Keratinocyte (primary cell): ENCODE data around the gene D2HGDH. TPM values are rescaled to one million over a fixed set of nuclear protein-coding genes. Genes with fewer than 3 reads are reported as not detected.
"Not testable (repeated sequence)": the region's sequence is repeated elsewhere in the genome, so short reads cannot be mapped to it uniquely, and the experiment has no call there.

Experiments
- DNase-seq: peaks from one replicate; pipeline ENCODE4 v3.0.0-alpha.2; 2011; ENCODE audit warnings: low read depth, missing footprints, low spot score
- FAIRE-seq: peaks from 2 replicates; lab custom pipeline; 2011; peaks lifted over from hg19 to GRCh38; lab: Jason Lieb, UNC
- H2AFZ ChIP-seq: 2 replicates; pipeline ENCODE4 v1.6.0; 2012; ENCODE audit warnings: low read length, control low read depth, inconsistent platforms; ENCODE audit not compliant: control insufficient read depth
- H3K27ac ChIP-seq: 2 replicates; pipeline ENCODE4 v1.5.1; 2011; ENCODE audit warnings: low read length; ENCODE audit not compliant: control insufficient read depth, insufficient read depth
- H3K27me3 ChIP-seq: 3 replicates; pipeline ENCODE4 v1.6.0; 2011; ENCODE audit warnings: low read length; ENCODE audit not compliant: control insufficient read depth, insufficient read depth; ENCODE audit errors: extremely low read depth
- H3K36me3 ChIP-seq, 2 experiments: 2 replicates in 1 of 2; 3 replicates in 1 of 2; pipeline ENCODE4 v1.5.1; 2011; ENCODE audit warnings: low read length in 2 of 2, mild to moderate bottlenecking in 1 of 2; ENCODE audit not compliant: control insufficient read depth in 2 of 2, insufficient read depth in 2 of 2; ENCODE audit errors: extremely low read depth in 1 of 2
- H3K4me1 ChIP-seq: 3 replicates; pipeline ENCODE4 v1.5.1; 2011; ENCODE audit warnings: low read length; ENCODE audit not compliant: control insufficient read depth, insufficient read depth; ENCODE audit errors: extremely low read depth
- H3K4me2 ChIP-seq: 3 replicates; pipeline ENCODE4 v1.6.0; 2011; ENCODE audit warnings: low read depth, low read length; ENCODE audit not compliant: control insufficient read depth, insufficient read depth; ENCODE audit errors: extremely low read depth
- H3K4me3 ChIP-seq, 3 experiments: fragments of 200-600 bp in 1 of 3; sonication (generic) in 1 of 3; 2 replicates in 2 of 3; 3 replicates in 1 of 3; pipeline ENCODE4 v1.5.1; 2011 to 2016; ENCODE audit warnings: low read length in 3 of 3, mild to moderate bottlenecking in 3 of 3, control low read depth in 2 of 3, inconsistent platforms in 1 of 3, low read depth in 1 of 3, mixed read lengths in 1 of 3, mixed run types in 1 of 3, moderate library complexity in 1 of 3; ENCODE audit not compliant: control insufficient read depth in 2 of 3, insufficient read depth in 2 of 3; ENCODE audit errors: extremely low read depth in 1 of 3
- H3K79me2 ChIP-seq: 2 replicates; pipeline ENCODE4 v1.6.0; 2012; ENCODE audit warnings: low read length; ENCODE audit not compliant: control insufficient read depth, insufficient read depth
- H3K9ac ChIP-seq: 3 replicates; pipeline ENCODE4 v1.6.0; 2011; ENCODE audit warnings: low read length; ENCODE audit not compliant: control insufficient read depth, insufficient read depth; ENCODE audit errors: extremely low read depth
- H3K9me1 ChIP-seq: 3 replicates; pipeline ENCODE4 v1.6.0; 2011; ENCODE audit warnings: low read length; ENCODE audit not compliant: control insufficient read depth, insufficient read depth; ENCODE audit errors: extremely low read depth
- H3K9me3 ChIP-seq: 2 replicates; pipeline ENCODE4 v1.5.1; 2012; ENCODE audit warnings: low read depth, low read length; ENCODE audit not compliant: control insufficient read depth
- H4K20me1 ChIP-seq: 3 replicates; pipeline ENCODE4 v1.6.0; 2011; ENCODE audit warnings: low read length; ENCODE audit not compliant: control insufficient read depth, insufficient read depth; ENCODE audit errors: extremely low read depth
- EZH2 ChIP-seq: IDR thresholded peaks from one replicate; pipeline ENCODE4 v1.6.1; 2012; ENCODE audit warnings: inconsistent platforms, mild to moderate bottlenecking, low read length, moderate library complexity
- dilution Hi-C: fragments of 300-500 bp; cut with MboI; formaldehyde crosslinking; loops from one replicate; pipeline ENCODE4 v1.7.0; 2020; ENCODE audit warnings: low sequenced_read_pairs; ENCODE audit not compliant: extremely low pct_ligation_motif_present
- polyA plus RNA-seq, 5 experiments: library from polyadenylated mRNA; depleted of rRNA in 3 of 5; stranded (reverse) in 3 of 5; stranded (forward) in 1 of 5; unstranded in 1 of 5; fragments of >200 nt; gene quantifications; 1 replicate in 1 of 5; 2 replicates in 3 of 5; 3 replicates in 1 of 5; pipeline versions ENCODE4 v1.2.1 to v1.2.3, GENCODE V29; 2011 to 2012; ENCODE audit warnings: missing spikeins in 2 of 5, low read depth in 1 of 5, low replicate concordance in 1 of 5
- TF ChIP-seq, protein P1 (sequence below), 3 experiments: IDR thresholded peaks in 1 of 3; conservative IDR thresholded peaks in 1 of 3; optimal IDR thresholded peaks in 1 of 3; 2 replicates in 2 of 3; 3 replicates in 1 of 3; pipeline versions ENCODE3 to v1.5.1; 2011; ENCODE audit warnings: low read length in 3 of 3, mild to moderate bottlenecking in 3 of 3, moderate library complexity in 2 of 3, control low read depth in 1 of 3, inconsistent platforms in 1 of 3; ENCODE audit not compliant: insufficient read depth in 2 of 3; ENCODE audit errors: extremely low read depth in 1 of 3

D2HGDH gene
- polyA plus RNA-seq, 1 donor (not counting 4 experiments of a cell fraction or from before 2014, with no cell fraction given): 5.4 TPM

DNA sequence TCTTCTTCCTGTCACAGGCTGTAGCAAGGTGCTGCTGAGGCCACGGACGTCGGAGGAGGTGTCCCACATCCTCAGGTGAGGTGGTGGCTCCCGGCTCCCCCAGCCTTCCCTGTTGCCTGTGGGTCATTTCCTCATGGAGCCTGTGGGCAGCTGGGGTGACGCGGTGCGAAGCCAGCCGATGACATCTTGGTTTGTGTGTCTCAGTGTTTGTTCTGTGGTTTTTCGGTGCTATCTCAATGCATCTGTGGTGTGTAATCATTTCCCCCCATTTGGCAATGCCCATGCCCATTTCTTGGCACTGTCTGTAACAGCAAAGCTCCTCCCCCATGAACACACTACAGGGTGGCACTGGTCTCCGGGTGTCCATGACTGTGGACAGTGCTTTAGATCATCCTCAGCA is 6.6 kb downstream of the D2HGDH start:
- no peak overlapping the region for H3K4me2 ChIP-seq
- H3K27me3 ChIP-seq: no peaks in the 10 kb centered on the region
- no peak overlapping the region for H3K9ac ChIP-seq
- no peaks in the 10 kb centered on the region for H3K9me1 ChIP-seq
- no peak for DNase-seq
- no peaks in the 10 kb centered on the region for H3K9me3 ChIP-seq
- TF ChIP-seq EZH2: no peak
- TF ChIP-seq, protein P1, sequence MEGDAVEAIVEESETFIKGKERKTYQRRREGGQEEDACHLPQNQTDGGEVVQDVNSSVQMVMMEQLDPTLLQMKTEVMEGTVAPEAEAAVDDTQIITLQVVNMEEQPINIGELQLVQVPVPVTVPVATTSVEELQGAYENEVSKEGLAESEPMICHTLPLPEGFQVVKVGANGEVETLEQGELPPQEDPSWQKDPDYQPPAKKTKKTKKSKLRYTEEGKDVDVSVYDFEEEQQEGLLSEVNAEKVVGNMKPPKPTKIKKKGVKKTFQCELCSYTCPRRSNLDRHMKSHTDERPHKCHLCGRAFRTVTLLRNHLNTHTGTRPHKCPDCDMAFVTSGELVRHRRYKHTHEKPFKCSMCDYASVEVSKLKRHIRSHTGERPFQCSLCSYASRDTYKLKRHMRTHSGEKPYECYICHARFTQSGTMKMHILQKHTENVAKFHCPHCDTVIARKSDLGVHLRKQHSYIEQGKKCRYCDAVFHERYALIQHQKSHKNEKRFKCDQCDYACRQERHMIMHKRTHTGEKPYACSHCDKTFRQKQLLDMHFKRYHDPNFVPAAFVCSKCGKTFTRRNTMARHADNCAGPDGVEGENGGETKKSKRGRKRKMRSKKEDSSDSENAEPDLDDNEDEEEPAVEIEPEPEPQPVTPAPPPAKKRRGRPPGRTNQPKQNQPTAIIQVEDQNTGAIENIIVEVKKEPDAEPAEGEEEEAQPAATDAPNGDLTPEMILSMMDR (optimal IDR thresholded peaks at IDR 0.05 in 1 of 3, IDR thresholded peaks at IDR 0.05 in 1 of 3, conservative IDR thresholded peaks at IDR 0.05 in 1 of 3; ENCODE audit: extremely low read depth in 1 of 3, insufficient read depth in 2 of 3, low read length in 3 of 3): no peak
- H3K4me1 ChIP-seq: peaks cover 7% of the 10 kb centered on the region
- no peak overlapping the region for H3K4me3 ChIP-seq
- H4K20me1 ChIP-seq: peaks cover 4% of the 10 kb centered on the region
- no peaks in the 10 kb centered on the region for H3K79me2 ChIP-seq
- dilution Hi-C loops: no loop called here
- H3K27ac ChIP-seq: no peak overlapping the region
- peaks cover 0 to 10% of the 10 kb centered on the region in 2 experiments for H3K36me3 ChIP-seq
- FAIRE-seq: no peak
- H2AFZ ChIP-seq: no peak overlapping the region

GRCh38 chr2:241742320-241742939 is 8.0 kb downstream of the D2HGDH start:
- H3K9me1 ChIP-seq: no peaks in the 10 kb centered on the region
- H3K4me1 ChIP-seq: peaks cover 3% of the 10 kb centered on the region
- no peak for DNase-seq
- H3K36me3 ChIP-seq: peaks cover 0 to 12% of the 10 kb centered on the region in 2 experiments
- no peaks in the 10 kb centered on the region for H3K9me3 ChIP-seq
- H3K4me2 ChIP-seq: no peak overlapping the region
- dilution Hi-C loops: no loop called here
- no peak overlapping the region for H3K9ac ChIP-seq
- H3K79me2 ChIP-seq: no peaks in the 10 kb centered on the region
- no peak overlapping the region for H3K27ac ChIP-seq
- no peak for FAIRE-seq
- TF ChIP-seq EZH2: no peak
- TF ChIP-seq, protein P1 (optimal IDR thresholded peaks at IDR 0.05 in 1 of 3, IDR thresholded peaks at IDR 0.05 in 1 of 3, conservative IDR thresholded peaks at IDR 0.05 in 1 of 3; ENCODE audit: extremely low read depth in 1 of 3, insufficient read depth in 2 of 3, low read length in 3 of 3): no peak
- H2AFZ ChIP-seq: no peak overlapping the region
- no peaks in the 10 kb centered on the region for H3K27me3 ChIP-seq
- H3K4me3 ChIP-seq: no peak overlapping the region
- peaks cover 4% of the 10 kb centered on the region for H4K20me1 ChIP-seq

- H3K27ac ChIP-seq, dilution Hi-C loops, H3K4me1 ChIP-seq, H2AFZ ChIP-seq, H3K79me2 ChIP-seq, H3K4me3 ChIP-seq, H3K27me3 ChIP-seq, H3K4me2 ChIP-seq, FAIRE-seq, DNase-seq, H4K20me1 ChIP-seq, H3K9ac ChIP-seq, H3K9me3 ChIP-seq, H3K9me1 ChIP-seq: not testable (repeated sequence)
- peaks cover 0 to 12% of the 10 kb centered on the region in 2 experiments for H3K36me3 ChIP-seq
Measured at GRCh38 chr2:241743008-241743407, 8.6 kb downstream of the D2HGDH start.
